Stomach (tissue), 9 donors: ENCODE measurements around the gene ALDH3B1. TPM values are rescaled to one million over a fixed set of nuclear protein-coding genes. Genes with fewer than 3 reads are reported as not detected.

Experiments used
- DNase-seq, 2 donors: peaks; one replicate each; pipeline versions ENCODE4 v3.0.0 to v3.0.0-alpha.2; 2013 to 2019
- H3K27ac ChIP-seq, 5 donors: fragments of 200-600 bp in 4 of 5; sonication (generic) in 4 of 5; one replicate each; pipeline ENCODE4 v1.5.1; 2013 to 2019; ENCODE audit warnings: mild to moderate bottlenecking in 1 of 5, moderate library complexity in 1 of 5
- H3K27me3 ChIP-seq, 3 donors: fragments of 200-600 bp; sonication (generic); one replicate each; pipeline ENCODE4 v1.5.1; 2017 to 2019; ENCODE audit warnings: mixed run types in 1 of 3
- H3K36me3 ChIP-seq, 4 donors: fragments of 200-600 bp; sonication (generic); 1 replicate in 3 of 4; 2 replicates in 1 of 4; pipeline ENCODE4 v1.5.1; 2016 to 2019
- H3K4me1 ChIP-seq, 4 donors: fragments of 200-600 bp; sonication (generic); one replicate each; pipeline ENCODE4 v1.5.1; 2016 to 2019
- H3K4me3 ChIP-seq, 4 donors: fragments of 200-600 bp; sonication (generic) in 3 of 4; one replicate each; pipeline ENCODE4 v1.5.1; 2016 to 2019; ENCODE audit warnings: mild to moderate bottlenecking in 1 of 4
- H3K9me3 ChIP-seq, 4 donors: fragments of 200-600 bp; sonication (generic); one replicate each; pipeline ENCODE4 v1.5.1; 2016 to 2019
- CTCF ChIP-seq, 7 experiments: fragments of 450-650 bp in 4 of 7; fragments of 200-600 bp in 3 of 7; sonication (generic) in 3 of 7; IDR thresholded peaks; one replicate each; pipeline ENCODE4 v1.5.1; 2016 to 2019; ENCODE audit warnings: antibody characterized with exemption in 7 of 7, control low read depth in 2 of 7, mild to moderate bottlenecking in 1 of 7
- EP300 ChIP-seq: sonication (generic); formaldehyde crosslinking; IDR thresholded peaks from one replicate; pipeline ENCODE4 v1.6.1; 2017; ENCODE audit warnings: antibody characterized with exemption
- POLR2A ChIP-seq, 4 donors: fragments of 450-650 bp; IDR thresholded peaks; one replicate each; pipeline ENCODE4 v1.6.1; 2016; ENCODE audit warnings: antibody characterized with exemption in 4 of 4, control low read depth in 2 of 4, mild to moderate bottlenecking in 1 of 4, moderate library complexity in 1 of 4
- POLR2AphosphoS5 ChIP-seq, 3 donors: sonication (generic); formaldehyde crosslinking; IDR thresholded peaks; one replicate each; pipeline ENCODE4 v1.6.1; 2016; ENCODE audit warnings: antibody characterized with exemption in 3 of 3
- WGBS, 5 donors: extraction: QIAGEN DNeasy Blood & Tissue Kit in 3 of 5; methylation state at CpG; one replicate each; pipeline versions ENCODE4 v1.1.5 to v1.1.7; 2013 to 2018; 5-methylcytosine and 5-hydroxymethylcytosine counted together
- intact Hi-C: fragments of 100-400 bp; cut with DNase I; formaldehyde crosslinking; loops from one replicate; pipeline ENCODE4 v1.15.1; 2023; ENCODE audit warnings: low total_unique reads
- polyA plus RNA-seq, 3 donors: library from polyadenylated mRNA; stranded (reverse); fragments of 200-250 nt; gene quantifications; one replicate each; pipeline ENCODE4 v1.2.3, GENCODE V29; 2013
- total RNA-seq, 5 donors: library from RNA; depleted of rRNA; stranded (reverse); fragments of >200 nt; gene quantifications; one replicate each; pipeline versions ENCODE4 v1.1.0 to v1.2.3, GENCODE V29; 2014 to 2016
- donor health status: healthy with polysubstance abuse.
- donor health status: Bipolar disorder and iron deficiency.
- donor health status: healthy.

ALDH3B1 gene
- total and polyA plus RNA-seq, 8 donors, result 2.9 to 55.0 (median 13.0) TPM

- Histone ChIP-seq H3K27me3 (no peaks in the 10 kb centered on the region), H3K4me3 (no peak overlapping the region), H3K36me3 (peaks cover 40 to 64% (median 59%) of the 10 kb centered on the region in 4 donors), H3K4me1 (peaks cover 42 to 68% (median 60%) of the 10 kb centered on the region in 4 donors), H3K9me3 (no peaks in the 10 kb centered on the region), H3K27ac (peak overlapping the region in 3 of 5 donors; percentile 56 to 93 (median 91))
- 85 to 90% (median 87%) methylated on average over 15 to 27 of the region's 27 CpGs for WGBS, 5 donors
- TF ChIP-seq POLR2AphosphoS5 (IDR thresholded peaks at IDR 0.05) (no peak), EP300 (no peak), CTCF (IDR thresholded peaks at IDR 0.05) (no peak), POLR2A (IDR thresholded peaks at IDR 0.05) (no peak)
- intact Hi-C loops, result no loop called here
- DNase-seq, result no peak
Measured at GRCh38 chr11:68042219-68043028, 32.3 kb downstream of the ALDH3B1 start.

- TF ChIP-seq EP300 (no peak), POLR2AphosphoS5 (IDR thresholded peaks at IDR 0.05) (no peak), POLR2A (IDR thresholded peaks at IDR 0.05) (no peak), CTCF (IDR thresholded peaks at IDR 0.05) (no peak)
- intact Hi-C loops, result no loop called here
- Histone ChIP-seq H3K4me1 (peaks cover 39 to 62% (median 54%) of the 10 kb centered on the region in 4 donors), H3K36me3 (peaks cover 45 to 69% (median 65%) of the 10 kb centered on the region in 4 donors), H3K27me3 (no peaks in the 10 kb centered on the region), H3K27ac (peak overlapping the region in 3 of 5 donors; percentile 56 to 93 (median 91)), H3K9me3 (no peaks in the 10 kb centered on the region), H3K4me3 (no peak overlapping the region)
- no peak for DNase-seq
- 65 to 90% (median 78%) methylated on average over 5 to 8 of the region's 8 CpGs for WGBS, 5 donors
Measured at GRCh38 chr11:68043029-68043348, 32.9 kb downstream of the ALDH3B1 start.

GRCh38 chr11:68043349-68044144 is 33.4 kb downstream of the ALDH3B1 start:
- Histone ChIP-seq H3K27me3 (no peaks in the 10 kb centered on the region), H3K9me3 (no peaks in the 10 kb centered on the region), H3K4me3 (no peak overlapping the region), H3K36me3 (peaks cover 49 to 75% (median 70%) of the 10 kb centered on the region in 4 donors), H3K27ac (peak overlapping the region in 3 of 5 donors; percentile 56 to 93 (median 91)), H3K4me1 (peaks cover 33 to 57% (median 49%) of the 10 kb centered on the region in 4 donors)
- TF ChIP-seq POLR2AphosphoS5 (IDR thresholded peaks at IDR 0.05) (no peak), POLR2A (IDR thresholded peaks at IDR 0.05) (no peak), CTCF (IDR thresholded peaks at IDR 0.05) (no peak), EP300 (no peak)
- intact Hi-C loops, result no loop called here
- peak in 1 of 2 donors; percentile 62 for DNase-seq
- WGBS, 5 donors, result 75 to 88% (median 83%) methylated on average over 17 to 36 of the region's 36 CpGs

GRCh38 chr11:68044145-68044813 is 34.2 kb downstream of the ALDH3B1 start:
- WGBS, 5 donors, result 76 to 85% (median 80%) methylated on average over 11 to 24 of the region's 24 CpGs
- Histone ChIP-seq H3K27me3 (no peaks in the 10 kb centered on the region), H3K27ac (no peak overlapping the region), H3K4me1 (peaks cover 30 to 51% (median 42%) of the 10 kb centered on the region in 4 donors), H3K9me3 (no peaks in the 10 kb centered on the region), H3K36me3 (peaks cover 56 to 82% (median 78%) of the 10 kb centered on the region in 4 donors), H3K4me3 (no peak overlapping the region)
- intact Hi-C loops, result no loop called here
- no peak for DNase-seq
- no peak for TF ChIP-seq POLR2A (IDR thresholded peaks at IDR 0.05)
- TF ChIP-seq POLR2AphosphoS5 (IDR thresholded peaks at IDR 0.05), result no peak
- no peak for TF ChIP-seq CTCF (IDR thresholded peaks at IDR 0.05)
- no peak for TF ChIP-seq EP300
